Fibroblast of villous mesenchyme (primary cell): ENCODE results near the gene KISS1R. TPM values are rescaled to one million over a fixed set of nuclear protein-coding genes. Genes with fewer than 3 reads are reported as not detected.

Experiments used
- DNase-seq: peaks from one replicate; pipeline ENCODE4 v3.0.0-alpha.2; 2010; ENCODE audit warnings: low read depth
- H3K4me3 ChIP-seq: 2 replicates; pipeline ENCODE4 v1.5.1; 2011; ENCODE audit warnings: low read depth, mild to moderate bottlenecking, low read length
- total RNA-seq: library from RNA; depleted of rRNA; stranded (reverse); fragments of >200 nt; gene quantifications from 2 replicates; pipeline ENCODE4 v1.2.3, GENCODE V29; 2012
- TF ChIP-seq, protein P1 (sequence below): IDR thresholded peaks from 2 replicates; pipeline ENCODE4 v1.5.1; 2012; ENCODE audit warnings: low read depth, mild to moderate bottlenecking, low read length; ENCODE audit not compliant: insufficient read depth

Gene KISS1R
- total RNA-seq, 1 donor = not detected

DNA sequence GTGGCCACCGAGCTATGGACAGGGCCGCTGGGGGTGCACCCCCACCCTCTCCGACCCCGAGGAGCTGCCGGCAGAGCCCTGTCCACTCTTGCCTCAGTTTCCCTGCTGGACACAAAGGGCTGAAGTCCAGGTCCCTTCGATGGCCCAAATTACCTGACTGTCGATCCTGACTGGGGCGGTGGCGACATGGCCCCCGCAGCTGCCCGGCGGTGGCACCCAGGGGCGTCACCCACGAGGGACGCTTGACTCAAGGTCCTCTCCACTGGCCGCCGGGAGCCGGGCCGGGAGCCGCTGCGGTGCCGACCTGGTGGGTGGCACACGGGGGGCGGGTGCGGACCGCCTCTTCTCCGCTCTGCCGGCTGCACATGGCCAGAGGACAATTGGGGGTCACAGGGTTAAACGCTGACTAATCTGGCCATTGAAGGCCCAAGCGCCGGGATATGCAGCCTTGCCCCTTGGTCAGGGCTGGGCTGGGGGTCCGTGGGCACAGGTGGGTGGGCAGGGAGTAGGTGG, 25.1 kb downstream of the KISS1R start:
- no peak for DNase-seq
- no peak overlapping the region for H3K4me3 ChIP-seq
- TF ChIP-seq, protein P1, sequence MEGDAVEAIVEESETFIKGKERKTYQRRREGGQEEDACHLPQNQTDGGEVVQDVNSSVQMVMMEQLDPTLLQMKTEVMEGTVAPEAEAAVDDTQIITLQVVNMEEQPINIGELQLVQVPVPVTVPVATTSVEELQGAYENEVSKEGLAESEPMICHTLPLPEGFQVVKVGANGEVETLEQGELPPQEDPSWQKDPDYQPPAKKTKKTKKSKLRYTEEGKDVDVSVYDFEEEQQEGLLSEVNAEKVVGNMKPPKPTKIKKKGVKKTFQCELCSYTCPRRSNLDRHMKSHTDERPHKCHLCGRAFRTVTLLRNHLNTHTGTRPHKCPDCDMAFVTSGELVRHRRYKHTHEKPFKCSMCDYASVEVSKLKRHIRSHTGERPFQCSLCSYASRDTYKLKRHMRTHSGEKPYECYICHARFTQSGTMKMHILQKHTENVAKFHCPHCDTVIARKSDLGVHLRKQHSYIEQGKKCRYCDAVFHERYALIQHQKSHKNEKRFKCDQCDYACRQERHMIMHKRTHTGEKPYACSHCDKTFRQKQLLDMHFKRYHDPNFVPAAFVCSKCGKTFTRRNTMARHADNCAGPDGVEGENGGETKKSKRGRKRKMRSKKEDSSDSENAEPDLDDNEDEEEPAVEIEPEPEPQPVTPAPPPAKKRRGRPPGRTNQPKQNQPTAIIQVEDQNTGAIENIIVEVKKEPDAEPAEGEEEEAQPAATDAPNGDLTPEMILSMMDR = no peak

DNA sequence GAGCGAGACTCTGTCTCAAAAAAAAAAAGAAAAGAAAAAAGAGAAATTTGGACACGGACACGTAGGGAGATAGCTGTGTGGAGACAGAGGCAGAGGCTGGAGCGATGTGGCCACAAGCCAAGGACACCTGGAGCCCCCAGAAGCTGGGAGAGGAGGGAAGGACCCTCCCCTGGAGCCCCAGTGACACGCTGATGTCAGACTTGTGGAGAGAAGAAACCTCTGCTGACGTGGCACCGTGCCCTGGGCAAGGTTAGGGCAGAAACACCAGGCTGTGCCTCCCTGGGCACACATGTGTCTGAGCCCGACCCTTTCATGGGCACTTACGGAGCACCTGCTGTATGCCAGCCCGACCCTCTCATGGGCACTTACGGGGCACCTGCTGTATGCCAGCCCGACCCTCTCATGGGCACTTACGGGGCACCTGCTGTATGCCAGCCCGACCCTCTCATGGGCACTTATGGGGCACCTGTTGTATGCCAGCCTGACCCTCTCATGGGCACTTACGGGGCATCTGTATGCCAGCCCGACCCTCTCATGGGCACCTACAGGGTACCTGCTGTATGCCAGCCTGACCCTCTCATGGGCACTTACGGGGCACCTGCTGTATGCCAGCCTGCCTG, 26.5 kb downstream of the KISS1R start:
- no peak for DNase-seq
- no peak overlapping the region for H3K4me3 ChIP-seq
- TF ChIP-seq, protein P1 = no peak

DNA sequence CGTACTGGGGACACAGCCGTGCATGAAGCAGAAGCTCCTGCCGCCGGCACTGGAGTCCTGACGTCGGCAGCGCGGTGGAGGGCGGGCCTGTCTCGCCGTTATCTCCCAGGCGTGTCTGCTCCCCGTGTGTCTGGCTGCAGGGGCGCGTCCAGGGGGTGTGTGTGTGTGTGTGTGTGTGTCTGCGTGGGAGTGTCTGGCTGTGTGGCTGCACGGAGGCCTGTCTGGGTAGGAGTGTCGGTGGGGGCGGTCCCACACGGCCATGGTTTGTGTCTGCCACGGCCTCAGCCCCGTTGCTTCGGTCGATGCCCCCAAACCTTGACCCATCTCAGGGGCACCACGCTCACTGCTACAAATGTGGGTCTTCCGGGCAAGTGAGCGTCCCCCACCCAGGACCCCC, 27.0 kb downstream of the KISS1R start:
- H3K4me3 ChIP-seq = no peak overlapping the region
- TF ChIP-seq, protein P1 = no peak
- peak; percentile 96 for DNase-seq

DNA sequence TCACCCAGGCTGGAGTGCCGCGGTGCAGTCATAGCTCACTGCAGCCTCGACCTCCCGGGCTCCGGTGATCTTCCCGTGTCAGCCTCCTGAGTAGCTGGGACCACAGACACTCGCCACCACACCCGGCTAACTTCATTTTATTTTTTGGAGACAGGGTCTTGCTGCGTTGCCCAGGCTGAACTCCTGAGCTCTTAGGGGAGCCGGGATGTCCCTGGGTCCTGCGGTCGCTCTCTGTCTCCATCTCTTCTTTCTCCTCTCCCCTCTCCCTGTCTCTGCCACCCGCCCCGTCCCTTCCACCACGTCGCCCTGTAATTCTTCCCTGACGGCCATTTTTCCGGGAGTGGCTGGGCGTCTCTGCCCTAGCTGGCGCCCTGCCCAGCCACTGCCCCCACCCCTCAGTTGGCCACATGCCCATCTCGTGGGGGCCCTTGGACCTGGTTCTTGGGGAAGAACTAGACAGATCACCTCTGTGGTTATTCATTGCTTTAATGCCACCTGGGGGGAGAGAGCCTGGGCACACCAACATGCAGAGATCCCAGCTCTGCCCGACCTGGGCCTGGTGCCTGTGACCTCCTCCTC, 27.6 kb downstream of the KISS1R start:
- H3K4me3 ChIP-seq = no peak overlapping the region
- TF ChIP-seq, protein P1 = no peak
- DNase-seq = no peak

DNA sequence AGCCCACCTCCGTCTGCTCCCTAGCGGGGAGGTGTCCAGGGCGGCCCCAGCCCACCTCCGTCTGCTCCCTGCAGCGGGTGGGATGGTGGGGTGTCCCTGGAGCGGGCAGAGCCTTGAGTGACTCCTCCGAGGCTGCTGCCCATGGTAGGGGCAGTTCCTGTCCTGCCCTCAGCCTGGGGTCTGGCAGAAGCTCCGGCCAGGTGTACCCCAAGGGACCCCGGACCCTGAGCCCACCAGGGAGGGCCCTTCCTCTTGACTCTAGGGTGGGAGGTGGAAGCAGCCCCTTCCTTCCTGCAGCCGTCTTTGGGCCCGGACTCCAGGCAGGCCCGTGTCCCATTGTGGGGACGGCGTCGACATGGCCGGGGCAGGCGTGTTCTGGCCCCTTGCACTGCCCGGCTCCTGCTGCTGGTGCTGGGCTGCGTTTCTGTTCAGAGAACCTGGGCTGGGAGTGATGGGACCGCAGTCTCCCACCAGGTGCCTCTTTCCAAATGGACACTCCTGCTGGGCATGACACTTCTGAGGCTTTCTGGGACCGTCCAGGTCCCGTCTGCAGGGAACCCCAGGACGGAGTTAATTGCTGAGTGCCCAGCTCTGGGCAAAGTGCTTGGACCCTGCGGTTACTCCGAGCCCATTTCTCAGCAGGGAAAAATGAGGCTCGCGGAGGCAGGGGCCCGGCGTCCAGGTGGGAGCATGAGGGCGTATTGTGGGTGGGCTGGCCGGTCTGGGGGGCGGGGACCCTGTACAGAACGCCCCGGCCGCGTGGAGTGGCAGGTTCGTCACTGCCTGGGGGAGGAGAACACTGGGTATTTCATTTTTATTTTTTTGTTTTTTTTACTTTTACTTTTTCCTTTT, 28.5 kb downstream of the KISS1R start:
- no peak for DNase-seq
- H3K4me3 ChIP-seq = no peak overlapping the region
- TF ChIP-seq, protein P1 = no peak

DNA sequence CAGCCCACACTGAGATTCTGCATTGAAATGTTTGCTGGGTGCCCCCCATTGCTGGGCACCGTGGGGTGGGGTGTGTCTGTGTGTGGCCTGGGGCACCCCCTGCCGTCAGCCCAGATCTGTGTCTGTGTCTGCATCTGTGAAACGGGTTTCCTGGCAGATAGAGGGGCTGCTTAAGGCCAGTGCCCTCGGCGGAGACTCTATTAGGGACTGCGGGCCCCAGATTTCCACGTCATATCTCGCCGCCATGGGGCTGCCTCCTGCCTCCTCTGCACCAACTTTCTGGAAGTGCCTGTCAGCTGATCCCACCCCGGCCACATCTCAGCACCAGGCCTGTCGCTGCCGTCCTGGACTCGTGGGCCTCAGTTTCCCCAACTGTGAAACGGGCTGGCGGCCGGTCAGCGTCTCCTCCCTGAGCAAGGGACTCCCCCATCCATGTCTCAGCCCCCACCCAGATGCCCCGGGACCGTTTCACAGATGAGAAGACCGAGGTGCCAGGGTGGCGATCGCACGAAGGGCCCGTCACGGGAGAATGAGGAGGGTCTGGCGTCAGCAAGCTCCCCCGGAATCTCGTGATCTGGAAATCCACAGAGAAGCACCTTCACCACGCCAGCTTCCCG, 30.1 kb downstream of the KISS1R start:
- TF ChIP-seq, protein P1 = no peak
- no peak for DNase-seq
- no peak overlapping the region for H3K4me3 ChIP-seq
